Neural progenitor cell (in vitro differentiated cells): ENCODE data around the gene ACSBG1. TPM values are rescaled to one million over a fixed set of nuclear protein-coding genes. Genes with fewer than 3 reads are reported as not detected.

Experiments used
- DNase-seq: peaks from one replicate; pipeline ENCODE4 v3.0.0-alpha.2; 2016; ENCODE audit warnings: low spot score
- H2AFZ ChIP-seq: fragments of 200-600 bp; sonication (generic); replicated peaks from 2 replicates; pipeline ENCODE4 v1.6.1; 2016; ENCODE audit warnings: antibody characterized with exemption
- H3F3A ChIP-seq: fragments of 200-600 bp; sonication (generic); 2 replicates; pipeline ENCODE4 v1.6.1; 2016; ENCODE audit warnings: antibody characterized with exemption, low read depth
- H3K27ac ChIP-seq: fragments of 200-600 bp; sonication (generic); 2 replicates; pipeline ENCODE4 v1.5.1; 2016; ENCODE audit warnings: mild to moderate bottlenecking
- H3K27me3 ChIP-seq: fragments of 200-600 bp; sonication (generic); 2 replicates; pipeline ENCODE4 v1.6.1; 2016; ENCODE audit warnings: mild to moderate bottlenecking, moderate library complexity
- H3K36me3 ChIP-seq: fragments of 200-600 bp; sonication (generic); 2 replicates; pipeline ENCODE4 v1.5.1; 2016
- H3K4me1 ChIP-seq: fragments of 200-600 bp; sonication (generic); 2 replicates; pipeline ENCODE4 v1.6.1; 2016; ENCODE audit warnings: mixed run types
- H3K4me2 ChIP-seq: fragments of 200-600 bp; sonication (generic); 2 replicates; pipeline ENCODE4 v1.6.1; 2016
- H3K4me3 ChIP-seq: fragments of 200-600 bp; sonication (generic); 2 replicates; pipeline ENCODE4 v1.5.1; 2016
- H3K79me2 ChIP-seq: fragments of 200-600 bp; sonication (generic); 2 replicates; pipeline ENCODE4 v1.6.1; 2016; ENCODE audit warnings: low read depth
- H3K9ac ChIP-seq: fragments of 200-600 bp; sonication (generic); 2 replicates; pipeline ENCODE4 v1.6.1; 2016
- H3K9me3 ChIP-seq: fragments of 200-600 bp; sonication (generic); 2 replicates; pipeline ENCODE4 v1.5.1; 2016; ENCODE audit warnings: low read depth
- H4K20me1 ChIP-seq: fragments of 200-600 bp; sonication (generic); 2 replicates; pipeline ENCODE4 v1.6.1; 2016; ENCODE audit warnings: low read depth
- H3K27ac Mint-ChIP-seq: 3 replicates; pipeline ENCODE4 v1.8.0; 2021; ENCODE audit warnings: mixed read lengths
- H3K27me3 Mint-ChIP-seq: 2 replicates; pipeline ENCODE4 v1.8.0; 2022; ENCODE audit warnings: low read depth, mild to moderate bottlenecking, inconsistent platforms, moderate library complexity, mixed read lengths; ENCODE audit not compliant: insufficient read depth
- H3K36me3 Mint-ChIP-seq: 3 replicates; pipeline ENCODE4 v1.8.0; 2021; ENCODE audit warnings: mixed read lengths
- H3K4me1 Mint-ChIP-seq: 3 replicates; pipeline ENCODE4 v1.8.0; 2021; ENCODE audit warnings: mixed read lengths
- H3K4me3 Mint-ChIP-seq: 3 replicates; pipeline ENCODE4 v1.8.0; 2021; ENCODE audit warnings: mild to moderate bottlenecking, moderate library complexity, mixed read lengths
- H3K9me3 Mint-ChIP-seq: 3 replicates; pipeline ENCODE4 v1.8.0; 2020; ENCODE audit warnings: mixed read lengths
- EZH2 ChIP-seq: fragments of 200-600 bp; sonication (generic); IDR thresholded peaks from 2 replicates; pipeline ENCODE4 v1.6.1; 2017; ENCODE audit warnings: antibody characterized with exemption, mild to moderate bottlenecking, moderate library complexity
- EZH2phosphoT487 ChIP-seq: fragments of 200-600 bp; sonication (generic); IDR thresholded peaks from 2 replicates; pipeline ENCODE4 v1.6.1; 2017; ENCODE audit warnings: antibody characterized with exemption
- total RNA-seq: library from RNA; depleted of rRNA; stranded (reverse); fragments of >200 nt; gene quantifications from 2 replicates; pipeline ENCODE4 v1.2.3, GENCODE V29; 2015; ENCODE audit warnings: low replicate concordance
- TF ChIP-seq, protein P1 (sequence below): fragments of 200-600 bp; sonication (generic); IDR thresholded peaks from 2 replicates; pipeline ENCODE4 v1.5.1; 2017; ENCODE audit warnings: antibody characterized with exemption, mild to moderate bottlenecking

The ACSBG1 gene
- total RNA-seq, 1 donor from 2014 or later, result 0.11 TPM

DNA sequence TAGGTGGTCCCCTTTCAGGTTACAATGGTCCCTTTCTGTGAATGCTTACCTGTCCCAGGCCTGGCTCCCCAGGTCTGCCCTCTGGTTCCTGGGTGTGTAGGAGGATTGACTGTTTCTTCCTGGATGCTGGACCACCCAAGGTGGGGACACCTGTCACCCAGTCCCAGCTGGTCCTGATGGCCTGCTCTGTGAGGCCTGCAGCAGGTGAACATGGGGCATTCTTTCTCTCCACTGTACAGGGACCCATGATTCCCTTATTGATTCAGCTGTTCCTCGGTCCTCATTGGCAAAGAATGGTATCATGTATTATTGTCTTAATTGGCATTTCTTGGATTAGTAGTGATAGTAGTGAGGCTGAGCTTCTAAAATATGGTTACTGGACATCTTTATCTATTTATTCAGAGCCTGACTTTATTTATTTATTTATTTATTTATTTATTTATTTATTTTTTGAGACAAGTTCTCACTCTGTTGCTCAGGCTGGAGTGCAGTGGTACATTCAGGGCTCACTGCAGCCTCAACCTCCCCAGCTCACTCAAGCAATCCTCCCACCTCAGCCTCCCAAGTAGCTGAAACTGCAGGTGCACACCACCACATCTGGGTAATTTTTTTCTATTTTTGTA lies 21.2 kb upstream of the ACSBG1 start:
- no peak overlapping the region for H3K27ac Mint-ChIP-seq
- H2AFZ ChIP-seq, result no peak overlapping the region
- H3K9me3 Mint-ChIP-seq, result no peaks in the 10 kb centered on the region
- TF ChIP-seq EZH2phosphoT487, result no peak
- TF ChIP-seq EZH2, result no peak
- TF ChIP-seq, protein P1, sequence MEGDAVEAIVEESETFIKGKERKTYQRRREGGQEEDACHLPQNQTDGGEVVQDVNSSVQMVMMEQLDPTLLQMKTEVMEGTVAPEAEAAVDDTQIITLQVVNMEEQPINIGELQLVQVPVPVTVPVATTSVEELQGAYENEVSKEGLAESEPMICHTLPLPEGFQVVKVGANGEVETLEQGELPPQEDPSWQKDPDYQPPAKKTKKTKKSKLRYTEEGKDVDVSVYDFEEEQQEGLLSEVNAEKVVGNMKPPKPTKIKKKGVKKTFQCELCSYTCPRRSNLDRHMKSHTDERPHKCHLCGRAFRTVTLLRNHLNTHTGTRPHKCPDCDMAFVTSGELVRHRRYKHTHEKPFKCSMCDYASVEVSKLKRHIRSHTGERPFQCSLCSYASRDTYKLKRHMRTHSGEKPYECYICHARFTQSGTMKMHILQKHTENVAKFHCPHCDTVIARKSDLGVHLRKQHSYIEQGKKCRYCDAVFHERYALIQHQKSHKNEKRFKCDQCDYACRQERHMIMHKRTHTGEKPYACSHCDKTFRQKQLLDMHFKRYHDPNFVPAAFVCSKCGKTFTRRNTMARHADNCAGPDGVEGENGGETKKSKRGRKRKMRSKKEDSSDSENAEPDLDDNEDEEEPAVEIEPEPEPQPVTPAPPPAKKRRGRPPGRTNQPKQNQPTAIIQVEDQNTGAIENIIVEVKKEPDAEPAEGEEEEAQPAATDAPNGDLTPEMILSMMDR, result no peak
- DNase-seq, result no peak
- H3K4me1 Mint-ChIP-seq, result peaks cover 3% of the 10 kb centered on the region
- H3K27ac ChIP-seq, result no peak overlapping the region
- no peaks in the 10 kb centered on the region for H3K36me3 ChIP-seq
- H3K4me1 ChIP-seq, result no peaks in the 10 kb centered on the region
- no peak overlapping the region for H3K4me3 Mint-ChIP-seq
- no peak overlapping the region for H3K4me3 ChIP-seq
- H3K4me2 ChIP-seq, result no peak overlapping the region
- H3K27me3 ChIP-seq, result no peaks in the 10 kb centered on the region
- H3K9me3 ChIP-seq, result no peaks in the 10 kb centered on the region
- H3F3A ChIP-seq, result no peaks in the 10 kb centered on the region
- peaks cover 4% of the 10 kb centered on the region for H3K27me3 Mint-ChIP-seq
- H4K20me1 ChIP-seq, result no peaks in the 10 kb centered on the region
- H3K36me3 Mint-ChIP-seq, result no peaks in the 10 kb centered on the region
- no peak overlapping the region for H3K9ac ChIP-seq
- no peaks in the 10 kb centered on the region for H3K79me2 ChIP-seq

DNA sequence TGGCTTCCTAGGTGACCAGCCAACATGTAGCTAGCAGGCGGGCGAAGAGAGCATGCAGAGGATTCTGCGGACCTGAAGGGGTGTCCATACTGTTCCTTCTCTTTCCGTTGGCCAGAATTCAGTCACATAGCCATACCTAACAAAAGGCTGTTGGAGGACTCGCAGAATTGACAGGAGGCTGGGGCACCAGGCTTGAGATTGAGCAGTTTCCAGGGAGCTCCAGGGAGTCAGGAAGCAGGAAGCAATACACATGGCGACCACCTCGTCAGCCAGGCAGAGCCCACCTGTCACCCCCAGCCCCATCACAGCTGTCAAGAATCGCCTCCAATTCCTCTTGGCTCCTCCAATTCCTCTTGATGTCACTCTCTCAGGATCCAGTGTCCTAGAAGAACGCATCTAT lies 16.8 kb upstream of the ACSBG1 start:
- Histone ChIP-seq H3K27me3 (no peaks in the 10 kb centered on the region), H3K9ac (no peak overlapping the region), H3F3A (no peaks in the 10 kb centered on the region), H3K4me3 (no peak overlapping the region), H2AFZ (no peak overlapping the region), H3K79me2 (no peaks in the 10 kb centered on the region), H3K9me3 (no peaks in the 10 kb centered on the region), H4K20me1 (no peaks in the 10 kb centered on the region), H3K4me2 (no peak overlapping the region), H3K36me3 (no peaks in the 10 kb centered on the region), H3K4me1 (no peaks in the 10 kb centered on the region), H3K27ac (no peak overlapping the region)
- H3K4me1 Mint-ChIP-seq, result no peaks in the 10 kb centered on the region
- no peaks in the 10 kb centered on the region for H3K36me3 Mint-ChIP-seq
- no peak overlapping the region for H3K27ac Mint-ChIP-seq
- TF ChIP-seq EZH2phosphoT487, result no peak
- no peak for TF ChIP-seq EZH2
- TF ChIP-seq, protein P1, result no peak
- H3K4me3 Mint-ChIP-seq, result no peak overlapping the region
- H3K27me3 Mint-ChIP-seq, result peaks cover 11% of the 10 kb centered on the region
- DNase-seq, result no peak
- H3K9me3 Mint-ChIP-seq, result no peaks in the 10 kb centered on the region

DNA sequence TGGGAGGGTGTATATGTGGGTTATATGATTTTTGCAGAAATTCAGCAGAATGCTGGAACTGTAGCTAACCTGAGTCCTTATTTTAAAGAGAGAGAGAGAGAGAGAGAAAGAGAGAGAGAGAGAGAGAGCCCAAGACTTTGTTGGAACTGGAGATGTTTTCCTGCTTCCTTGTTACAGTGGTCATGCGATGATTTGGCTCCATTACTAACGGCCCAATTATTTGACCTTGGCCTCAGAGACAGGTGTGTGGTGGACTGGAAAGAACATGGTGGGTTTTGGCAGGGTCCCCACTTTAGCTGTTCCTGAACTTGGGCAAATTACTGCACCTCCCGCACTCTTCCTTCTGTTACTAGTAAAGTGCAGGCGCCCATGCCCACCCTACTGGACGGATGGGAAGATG lies 14.8 kb upstream of the ACSBG1 start:
- TF ChIP-seq EZH2, result no peak
- TF ChIP-seq, protein P1, result no peak
- TF ChIP-seq EZH2phosphoT487, result no peak
- DNase-seq, result no peak
- H4K20me1 ChIP-seq, result no peaks in the 10 kb centered on the region
- H3K4me2 ChIP-seq, result no peak overlapping the region
- Mint-ChIP-seq H3K4me3 (no peak overlapping the region), H3K27me3 (peaks cover 15% of the 10 kb centered on the region), H3K27ac (no peak overlapping the region), H3K4me1 (peaks cover 9% of the 10 kb centered on the region), H3K9me3 (peaks cover 2% of the 10 kb centered on the region), H3K36me3 (peaks cover 2% of the 10 kb centered on the region)
- H3K4me1 ChIP-seq, result no peaks in the 10 kb centered on the region
- H3K27me3 ChIP-seq, result no peaks in the 10 kb centered on the region
- no peaks in the 10 kb centered on the region for H3K9me3 ChIP-seq
- no peak overlapping the region for H3K9ac ChIP-seq
- H3K27ac ChIP-seq, result no peak overlapping the region
- H3K4me3 ChIP-seq, result no peak overlapping the region
- no peaks in the 10 kb centered on the region for H3F3A ChIP-seq
- no peaks in the 10 kb centered on the region for H3K79me2 ChIP-seq
- H3K36me3 ChIP-seq, result no peaks in the 10 kb centered on the region
- no peak overlapping the region for H2AFZ ChIP-seq
